Osteoblast (primary cell): Measurements from ENCODE around the gene CRIP2. TPM values are rescaled to one million over a fixed set of nuclear protein-coding genes. Genes with fewer than 3 reads are reported as not detected.

ENCODE experiments used
- DNase-seq: peaks from one replicate; pipeline ENCODE4 v3.0.0; 2011; ENCODE audit warnings: low spot score, mixed read lengths; ENCODE audit not compliant: insufficient read length; ENCODE audit errors: missing footprints
- H2AFZ ChIP-seq: 2 replicates; pipeline ENCODE4 v1.6.0; 2011; ENCODE audit warnings: mild to moderate bottlenecking, low read length
- H3K27ac ChIP-seq: 2 replicates; pipeline ENCODE4 v1.5.1; 2011; ENCODE audit warnings: mild to moderate bottlenecking, low read depth, low read length, moderate library complexity
- H3K27me3 ChIP-seq: 2 replicates; pipeline ENCODE4 v1.6.0; 2012; ENCODE audit warnings: mild to moderate bottlenecking, control low read depth, inconsistent platforms, low read length, moderate library complexity; ENCODE audit not compliant: insufficient read depth
- H3K36me3 ChIP-seq: 2 replicates; pipeline ENCODE4 v1.5.1; 2011; ENCODE audit warnings: mild to moderate bottlenecking, low read length, control low read depth, moderate library complexity; ENCODE audit not compliant: insufficient read depth
- H3K4me1 ChIP-seq: 2 replicates; pipeline ENCODE4 v1.5.1; 2011; ENCODE audit warnings: mild to moderate bottlenecking, low read length, control low read depth, moderate library complexity; ENCODE audit not compliant: insufficient read depth
- H3K4me2 ChIP-seq: 2 replicates; pipeline ENCODE4 v1.6.0; 2011; ENCODE audit warnings: mild to moderate bottlenecking, low read length; ENCODE audit not compliant: insufficient read depth
- H3K4me3 ChIP-seq: fragments of 200-600 bp; sonication (generic); 3 replicates; pipeline ENCODE4 v1.5.1; 2012; ENCODE audit warnings: mild to moderate bottlenecking, low read length, inconsistent platforms; ENCODE audit not compliant: insufficient read depth
- H3K79me2 ChIP-seq: 2 replicates; pipeline ENCODE4 v1.6.0; 2012; ENCODE audit warnings: mild to moderate bottlenecking, low read length, control low read depth, inconsistent platforms; ENCODE audit not compliant: insufficient read depth
- H3K9me3 ChIP-seq: 2 replicates; pipeline ENCODE4 v1.5.1; 2011; ENCODE audit warnings: low read depth, low read length, control low read depth
- H4K20me1 ChIP-seq: 2 replicates; pipeline ENCODE4 v1.6.0; 2012; ENCODE audit warnings: mild to moderate bottlenecking, low read length, control low read depth; ENCODE audit not compliant: insufficient read depth
- total RNA-seq: library from RNA; depleted of rRNA; stranded (reverse); fragments of >200 nt; gene quantifications from 2 replicates; pipeline ENCODE4 v1.2.3, GENCODE V29; 2012
- TF ChIP-seq, protein P1 (sequence below): IDR thresholded peaks from 2 replicates; pipeline ENCODE4 v1.5.1; 2011; ENCODE audit warnings: mild to moderate bottlenecking, low read depth, low read length, moderate library complexity; ENCODE audit errors: extremely low read depth

CRIP2 gene
- total RNA-seq, 1 donor: 43.8 TPM

DNA sequence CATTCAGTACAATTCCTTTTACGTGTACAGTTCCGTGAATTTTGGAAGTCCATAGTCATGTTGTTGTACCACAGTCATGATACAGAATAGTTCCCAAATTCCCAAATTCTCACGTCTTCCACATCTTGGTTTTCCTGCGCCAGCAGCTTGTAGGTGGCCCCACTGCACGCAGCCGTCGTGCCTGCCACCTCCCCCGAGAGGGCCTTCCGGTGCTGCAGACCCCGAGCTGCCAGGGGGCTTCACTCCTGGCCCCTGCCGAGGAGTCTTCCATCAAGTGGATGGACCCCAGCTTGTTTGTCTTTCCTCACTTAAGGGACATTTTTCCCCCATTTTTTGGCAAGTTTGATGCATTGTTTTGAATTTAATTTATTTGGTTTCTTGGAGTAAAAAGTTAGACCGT, 38.2 kb upstream of the CRIP2 start:
- DNase-seq: no peak
- Histone ChIP-seq H3K9me3 (no peaks in the 10 kb centered on the region), H3K27me3 (no peaks in the 10 kb centered on the region), H3K4me3 (no peak overlapping the region), H3K36me3 (peaks cover 2% of the 10 kb centered on the region), H3K79me2 (peaks cover 93% of the 10 kb centered on the region), H3K27ac (no peak overlapping the region), H4K20me1 (peaks cover 73% of the 10 kb centered on the region), H3K4me1 (peaks cover 6% of the 10 kb centered on the region), H3K4me2 (no peak overlapping the region), H2AFZ (no peak overlapping the region)
- TF ChIP-seq, protein P1, sequence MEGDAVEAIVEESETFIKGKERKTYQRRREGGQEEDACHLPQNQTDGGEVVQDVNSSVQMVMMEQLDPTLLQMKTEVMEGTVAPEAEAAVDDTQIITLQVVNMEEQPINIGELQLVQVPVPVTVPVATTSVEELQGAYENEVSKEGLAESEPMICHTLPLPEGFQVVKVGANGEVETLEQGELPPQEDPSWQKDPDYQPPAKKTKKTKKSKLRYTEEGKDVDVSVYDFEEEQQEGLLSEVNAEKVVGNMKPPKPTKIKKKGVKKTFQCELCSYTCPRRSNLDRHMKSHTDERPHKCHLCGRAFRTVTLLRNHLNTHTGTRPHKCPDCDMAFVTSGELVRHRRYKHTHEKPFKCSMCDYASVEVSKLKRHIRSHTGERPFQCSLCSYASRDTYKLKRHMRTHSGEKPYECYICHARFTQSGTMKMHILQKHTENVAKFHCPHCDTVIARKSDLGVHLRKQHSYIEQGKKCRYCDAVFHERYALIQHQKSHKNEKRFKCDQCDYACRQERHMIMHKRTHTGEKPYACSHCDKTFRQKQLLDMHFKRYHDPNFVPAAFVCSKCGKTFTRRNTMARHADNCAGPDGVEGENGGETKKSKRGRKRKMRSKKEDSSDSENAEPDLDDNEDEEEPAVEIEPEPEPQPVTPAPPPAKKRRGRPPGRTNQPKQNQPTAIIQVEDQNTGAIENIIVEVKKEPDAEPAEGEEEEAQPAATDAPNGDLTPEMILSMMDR: no peak

DNA sequence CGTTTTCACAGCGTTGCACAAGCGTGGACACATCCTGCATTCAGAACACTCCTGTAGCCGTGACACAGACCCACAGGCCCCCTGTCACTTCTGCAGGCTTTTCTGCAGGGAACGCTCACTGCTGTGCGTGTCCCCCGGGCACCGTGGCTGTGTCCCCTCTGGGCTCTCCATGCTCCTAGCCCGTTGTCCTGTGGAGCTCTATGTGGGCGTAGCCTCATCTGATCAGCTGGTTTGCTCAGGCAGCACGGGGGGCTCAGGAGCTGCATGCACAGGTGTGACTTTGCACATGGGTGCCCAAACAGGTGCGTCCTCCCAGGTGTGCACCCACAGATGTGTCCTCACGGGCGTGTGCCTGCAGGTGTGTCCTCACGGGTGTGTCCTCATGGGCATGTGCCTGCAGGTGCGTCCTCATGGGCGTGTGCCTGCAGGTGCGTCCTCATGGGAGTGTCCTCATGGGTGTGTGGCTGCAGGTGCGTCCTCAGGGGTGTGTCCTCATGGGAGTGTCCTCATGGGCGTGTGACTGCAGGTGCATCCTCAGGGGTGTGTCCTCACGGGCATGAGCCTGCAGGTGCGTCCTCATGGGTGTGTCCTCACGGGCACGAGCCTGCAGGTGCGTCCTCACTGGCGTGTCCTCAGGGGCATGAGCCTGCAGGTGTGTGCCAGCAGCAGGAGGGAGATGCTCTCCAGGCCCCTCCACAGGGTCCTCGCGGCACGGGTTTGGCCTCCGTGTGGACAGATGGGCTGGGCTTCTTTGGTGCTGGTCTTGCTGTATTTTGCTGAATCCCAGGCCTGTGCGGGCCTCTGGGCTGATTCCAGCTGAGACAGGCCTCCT, 37.5 kb upstream of the CRIP2 start:
- Histone ChIP-seq H3K27me3 (no peaks in the 10 kb centered on the region), H2AFZ (no peak overlapping the region), H3K9me3 (no peaks in the 10 kb centered on the region), H3K4me3 (no peak overlapping the region), H3K79me2 (peaks cover 89% of the 10 kb centered on the region), H3K4me1 (no peaks in the 10 kb centered on the region), H4K20me1 (peaks cover 68% of the 10 kb centered on the region), H3K36me3 (peaks cover 2% of the 10 kb centered on the region), H3K4me2 (no peak overlapping the region), H3K27ac (no peak overlapping the region)
- TF ChIP-seq, protein P1: no peak
- DNase-seq: no peak

DNA sequence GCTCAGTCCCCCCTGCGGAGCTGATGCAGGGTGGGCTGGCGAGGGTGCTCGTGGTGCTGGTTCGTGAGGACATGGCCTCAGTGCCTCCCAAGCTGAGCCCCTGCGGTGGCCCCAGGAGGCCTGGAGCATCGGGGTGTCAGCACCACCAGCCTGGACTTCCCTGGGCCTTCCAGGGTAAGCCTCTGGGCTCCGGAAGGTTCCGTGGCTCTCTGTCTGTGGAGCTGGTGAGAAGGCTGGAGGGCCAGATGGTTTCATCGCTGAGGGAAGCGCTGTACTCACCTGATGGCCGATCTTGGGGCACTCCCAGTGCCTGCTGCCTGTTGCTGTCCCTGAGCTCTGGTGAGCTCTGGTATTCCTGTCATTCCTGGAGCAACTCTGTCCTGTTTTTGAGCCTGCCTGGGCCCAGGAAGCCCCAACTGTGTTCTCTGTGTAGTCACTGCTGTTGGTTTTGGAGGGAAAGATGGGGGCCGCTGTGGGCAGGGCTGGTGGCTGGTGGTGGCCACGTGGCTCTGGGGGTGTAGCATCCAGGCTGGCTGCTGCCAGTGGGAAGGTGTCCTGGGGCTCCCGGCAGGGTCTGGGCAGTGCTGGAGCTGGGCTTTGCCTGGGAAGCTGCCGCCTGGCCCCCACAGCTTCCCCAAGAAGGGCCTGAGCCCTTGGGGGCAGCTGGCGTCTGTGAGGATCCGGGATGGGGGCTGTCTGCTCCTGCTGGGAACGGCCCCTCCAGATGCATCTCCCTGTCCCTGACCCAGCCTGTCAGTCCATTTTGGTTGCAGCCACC, 36.7 kb upstream of the CRIP2 start:
- no peaks in the 10 kb centered on the region for H3K27me3 ChIP-seq
- no peaks in the 10 kb centered on the region for H3K4me1 ChIP-seq
- DNase-seq: no peak
- H3K36me3 ChIP-seq: peaks cover 8% of the 10 kb centered on the region
- TF ChIP-seq, protein P1: no peak
- no peak overlapping the region for H3K4me3 ChIP-seq
- H3K79me2 ChIP-seq: peaks cover 82% of the 10 kb centered on the region
- peaks cover 63% of the 10 kb centered on the region for H4K20me1 ChIP-seq
- no peak overlapping the region for H2AFZ ChIP-seq
- H3K9me3 ChIP-seq: no peaks in the 10 kb centered on the region
- H3K4me2 ChIP-seq: no peak overlapping the region
- H3K27ac ChIP-seq: no peak overlapping the region

DNA sequence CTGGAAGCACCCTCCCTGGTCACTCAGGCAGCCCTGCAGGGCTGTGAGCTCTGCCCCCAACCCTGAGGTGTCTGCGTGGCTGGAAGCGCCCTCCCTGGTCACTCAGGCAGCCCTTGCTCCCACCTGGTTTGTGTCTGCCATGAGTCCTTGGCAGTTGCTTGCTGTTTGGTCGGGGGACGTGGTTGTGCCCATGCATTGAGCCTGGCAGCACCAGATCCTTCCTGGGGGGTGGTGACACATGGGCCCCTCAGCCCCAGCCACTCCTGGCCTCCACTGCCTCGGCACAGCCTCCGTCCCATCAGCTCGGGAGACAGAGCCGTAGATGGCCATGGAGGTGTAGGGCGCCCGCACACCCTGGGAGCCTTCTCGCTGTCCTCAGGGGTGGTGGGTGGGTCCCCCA, 35.4 kb upstream of the CRIP2 start:
- Histone ChIP-seq H3K4me2 (no peak overlapping the region), H3K27me3 (no peaks in the 10 kb centered on the region), H3K79me2 (peaks cover 70% of the 10 kb centered on the region), H3K36me3 (peaks cover 8% of the 10 kb centered on the region), H2AFZ (no peak overlapping the region), H4K20me1 (peaks cover 52% of the 10 kb centered on the region), H3K27ac (no peak overlapping the region), H3K9me3 (no peaks in the 10 kb centered on the region), H3K4me3 (no peak overlapping the region), H3K4me1 (no peaks in the 10 kb centered on the region)
- DNase-seq: no peak
- TF ChIP-seq, protein P1: no peak
